GM21717 (cell line): ENCODE measurements around the gene POLR1A.
"Not testable (repeated sequence)": the region's sequence is repeated elsewhere in the genome, so short reads cannot be mapped to it uniquely, and the experiment has no call there.

Experiments
- ATAC-seq: cut with Tn5 transposase; IDR thresholded peaks from one replicate; pipeline ENCODE4 v1.9.1; 2021; ENCODE audit warnings: mild to moderate bottlenecking, moderate library complexity; ENCODE audit not compliant: unreplicated experiment

Gene POLR1A

DNA sequence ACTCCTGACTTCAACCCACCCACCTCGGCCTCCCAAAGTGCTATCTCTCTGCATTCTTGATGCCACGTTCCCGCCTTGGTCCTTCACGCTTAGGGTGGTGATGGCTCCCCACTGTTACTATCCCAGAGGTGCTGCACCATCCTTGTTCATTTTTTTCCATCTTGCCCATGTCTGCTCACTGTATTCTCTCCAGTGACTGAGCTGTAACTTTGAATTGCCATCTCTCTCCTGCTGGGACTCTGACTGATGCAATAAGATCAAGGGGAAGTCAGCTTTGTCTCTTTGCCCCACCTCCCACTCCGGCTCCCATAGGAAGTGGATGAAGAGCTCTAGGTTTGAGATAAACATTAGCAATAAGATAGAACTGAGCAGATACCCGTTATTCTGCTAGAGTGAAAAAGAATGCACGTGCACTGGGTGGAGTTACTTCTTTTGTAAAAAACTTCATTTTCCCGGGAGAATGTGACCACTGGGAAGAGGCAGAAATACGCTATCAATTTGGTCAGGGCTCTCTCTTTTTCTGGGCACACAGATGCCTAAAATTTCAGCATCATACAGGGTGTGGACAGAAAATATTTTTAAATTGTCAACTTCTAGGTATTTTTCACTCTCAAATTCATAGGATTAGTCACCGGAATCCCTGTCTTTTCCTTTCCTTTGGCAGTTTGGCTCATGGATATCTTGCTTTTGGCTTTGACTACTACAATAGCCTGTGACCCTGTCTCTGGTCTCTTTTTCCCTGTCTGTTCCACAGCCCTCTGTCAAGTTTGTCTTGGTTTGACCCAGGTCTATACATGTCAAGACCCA lies 105.4 kb downstream of the POLR1A start:
- ATAC-seq, result no peak

DNA sequence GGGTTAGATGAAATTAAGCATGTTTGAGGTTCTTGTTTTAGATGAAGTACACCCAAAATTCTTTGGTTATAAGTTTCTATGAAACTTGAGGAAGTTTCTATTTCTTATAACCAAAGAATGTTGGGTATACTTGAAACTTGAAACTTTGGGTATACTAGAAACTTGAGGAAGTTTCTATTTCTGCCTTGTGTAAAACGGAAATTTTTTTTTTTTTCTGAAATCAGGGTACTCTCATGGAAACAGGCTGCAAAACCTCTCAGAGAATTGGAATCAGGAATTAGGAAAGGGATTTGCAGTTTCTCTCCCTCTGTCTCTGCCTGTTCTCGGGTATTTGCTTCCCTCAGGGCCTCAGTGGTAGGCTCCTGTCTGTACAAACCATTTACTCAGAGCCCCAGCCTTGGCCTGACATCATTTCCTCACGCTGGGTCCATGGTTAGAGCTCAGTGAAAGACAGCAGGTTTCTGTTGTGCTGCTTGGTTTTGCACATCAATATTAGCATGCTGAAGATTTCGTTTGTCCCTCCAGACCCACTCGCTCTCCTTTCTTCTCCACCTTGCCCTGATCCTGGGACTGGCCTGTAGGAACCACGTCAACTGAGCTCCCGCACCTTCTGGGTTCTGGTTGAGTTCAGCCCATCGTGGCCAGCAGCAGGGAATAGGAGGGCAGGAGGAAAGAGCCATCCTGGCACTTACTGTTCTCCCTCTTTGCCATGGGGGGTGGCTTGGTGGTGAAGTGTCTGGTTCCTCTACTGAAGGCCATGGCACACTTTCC lies 106.4 kb downstream of the POLR1A start:
- peak; percentile 79 for ATAC-seq

DNA sequence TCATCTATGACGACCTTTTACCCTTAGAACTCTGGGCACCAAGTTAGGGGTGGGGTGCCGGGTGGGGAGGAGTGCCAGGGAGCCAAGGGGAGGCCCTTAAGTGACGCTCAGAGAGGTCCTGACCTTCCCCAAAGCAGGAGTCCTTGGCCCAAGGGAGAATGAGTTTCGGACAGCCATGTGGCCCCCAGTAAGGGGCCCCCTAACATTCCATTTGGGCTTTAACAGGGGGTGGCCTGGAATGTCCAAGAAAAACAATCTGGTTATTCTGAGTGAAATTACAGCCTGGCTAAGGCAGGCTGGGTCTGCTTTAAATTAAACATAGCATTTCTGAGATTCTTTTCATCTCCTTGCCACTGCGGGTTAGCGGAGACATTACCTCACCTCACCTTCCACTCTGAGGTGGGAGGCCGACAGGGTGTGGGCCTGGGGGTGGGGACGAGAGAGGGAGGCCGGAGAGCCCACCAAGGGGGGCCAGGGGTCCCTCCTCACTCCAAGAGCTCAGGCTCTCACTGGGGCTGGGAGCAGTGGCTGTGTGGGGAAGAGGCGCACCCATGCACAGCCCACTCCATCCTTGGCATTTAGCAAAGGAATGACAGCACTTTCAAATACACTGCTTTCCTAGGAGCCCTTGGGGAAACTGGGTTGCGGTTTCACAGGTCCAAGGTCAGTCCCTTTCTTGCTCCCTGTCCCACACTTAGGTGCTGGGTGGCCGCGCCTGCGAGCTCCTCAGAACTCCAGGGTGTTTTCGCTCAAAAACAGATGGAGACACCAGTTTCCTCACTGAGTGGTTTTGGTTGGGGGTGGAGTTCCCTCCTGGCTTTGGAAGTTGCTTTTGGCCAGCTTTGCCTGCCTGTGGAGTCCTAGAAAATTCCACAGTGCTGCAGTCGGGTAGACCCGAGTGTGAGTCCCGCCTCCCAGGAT lies 107.4 kb downstream of the POLR1A start:
- no peak for ATAC-seq

DNA sequence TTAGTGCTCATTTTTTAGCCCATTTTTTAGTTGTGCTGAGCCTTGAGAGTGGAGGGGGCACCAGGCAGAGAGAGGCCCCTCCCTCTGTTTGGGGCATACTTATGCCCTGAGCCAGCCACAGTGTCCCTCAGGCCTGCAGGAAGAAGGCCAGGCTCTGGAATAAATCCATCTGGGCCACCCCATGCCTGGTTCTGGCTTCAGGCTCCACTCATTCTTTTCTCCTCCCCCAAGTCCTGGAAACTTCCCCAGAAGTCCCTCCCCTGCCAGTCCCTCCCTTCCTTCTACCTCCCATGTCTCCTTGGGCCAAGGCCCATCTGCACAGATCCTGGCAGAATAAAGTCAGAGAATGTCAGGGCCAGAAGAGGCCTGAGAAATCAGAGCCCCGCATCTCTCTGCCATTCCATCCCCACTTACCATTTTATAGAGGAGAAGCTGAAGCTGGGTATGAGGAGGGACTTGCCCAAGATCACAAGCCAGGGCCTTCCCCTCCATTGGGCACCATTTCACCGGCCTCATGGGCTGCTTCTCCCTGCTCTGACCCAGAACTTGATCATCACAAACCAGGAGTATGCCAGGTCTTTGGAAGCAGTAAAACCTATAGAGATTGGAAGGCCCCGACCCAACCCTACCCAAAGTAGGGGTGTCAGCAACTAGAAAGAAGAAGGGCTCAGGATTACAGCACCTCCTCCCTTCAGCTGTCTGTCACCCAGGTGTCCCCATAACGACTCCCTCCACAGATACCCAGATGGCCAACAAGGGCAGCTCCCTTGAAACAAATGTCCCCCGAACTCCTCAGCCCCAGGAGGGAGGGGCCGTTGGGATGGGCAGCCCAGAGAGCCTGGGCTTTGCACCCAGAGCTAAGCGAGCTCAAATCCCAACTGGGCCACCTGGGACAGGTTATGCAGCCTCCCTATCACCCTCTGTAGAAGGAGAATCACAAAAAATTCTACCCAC lies 108.4 kb downstream of the POLR1A start:
- ATAC-seq, result no peak

DNA sequence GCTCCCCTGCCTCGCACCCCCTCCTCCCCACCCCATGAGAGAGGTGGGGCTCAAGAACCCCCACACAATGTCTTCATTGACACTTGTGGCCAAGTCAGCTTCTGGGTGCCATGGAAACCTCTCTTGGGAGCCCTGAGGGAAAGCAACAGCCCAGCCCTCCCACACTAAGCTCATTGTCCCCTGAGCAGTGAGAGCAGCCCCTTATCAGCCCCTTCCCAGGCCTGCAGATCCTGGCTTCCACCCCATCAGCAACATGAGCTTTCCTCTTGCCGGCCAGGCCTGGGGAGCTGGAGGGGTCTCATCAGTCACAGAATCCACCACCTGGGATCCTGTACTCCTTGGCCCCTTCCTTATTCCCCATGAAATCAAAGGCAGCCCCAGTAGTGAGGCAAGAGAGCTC lies 109.1 kb downstream of the POLR1A start:
- no peak for ATAC-seq

DNA sequence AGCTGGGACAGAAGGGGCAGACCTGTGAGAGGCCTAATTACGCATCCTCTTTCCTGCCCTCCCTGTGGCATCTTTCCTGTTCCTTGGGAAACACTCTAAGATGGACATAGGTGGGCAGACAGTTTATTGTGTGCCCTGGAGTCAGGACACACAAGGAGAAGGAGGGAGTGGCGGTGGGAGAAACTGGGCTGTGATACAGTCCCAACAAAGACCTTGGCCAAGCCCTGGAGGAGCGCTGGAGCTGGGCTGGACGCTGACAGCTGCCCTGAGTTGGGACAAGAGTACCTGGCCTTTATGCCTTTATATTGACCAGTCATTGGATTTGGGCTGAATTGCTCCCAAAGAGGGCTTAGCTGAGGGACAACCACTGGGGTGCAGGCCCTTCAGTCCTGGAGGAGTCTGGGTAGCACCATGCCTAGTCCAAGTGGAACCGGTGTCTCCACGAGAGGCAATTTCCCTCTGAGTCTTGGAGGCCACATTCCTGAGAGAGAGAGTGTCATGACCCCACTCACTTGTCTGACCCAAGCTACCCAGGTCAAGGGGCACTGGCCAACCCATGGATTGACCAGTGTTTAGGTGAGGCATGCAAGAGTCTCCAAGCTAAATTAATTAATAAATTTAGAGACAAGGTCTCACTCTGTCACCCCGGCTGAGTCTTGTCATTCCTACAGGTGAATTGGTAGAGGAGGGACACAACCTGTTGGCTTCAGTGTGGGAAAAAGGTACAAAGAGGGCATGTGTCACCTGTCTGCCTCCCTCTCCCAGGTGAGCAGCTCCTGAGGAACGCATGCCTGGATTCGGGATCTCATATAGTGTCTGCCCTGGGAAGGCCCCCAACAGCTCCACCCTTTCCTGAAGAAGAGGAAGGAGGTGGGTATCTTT lies 109.8 kb downstream of the POLR1A start:
- no peak for ATAC-seq

DNA sequence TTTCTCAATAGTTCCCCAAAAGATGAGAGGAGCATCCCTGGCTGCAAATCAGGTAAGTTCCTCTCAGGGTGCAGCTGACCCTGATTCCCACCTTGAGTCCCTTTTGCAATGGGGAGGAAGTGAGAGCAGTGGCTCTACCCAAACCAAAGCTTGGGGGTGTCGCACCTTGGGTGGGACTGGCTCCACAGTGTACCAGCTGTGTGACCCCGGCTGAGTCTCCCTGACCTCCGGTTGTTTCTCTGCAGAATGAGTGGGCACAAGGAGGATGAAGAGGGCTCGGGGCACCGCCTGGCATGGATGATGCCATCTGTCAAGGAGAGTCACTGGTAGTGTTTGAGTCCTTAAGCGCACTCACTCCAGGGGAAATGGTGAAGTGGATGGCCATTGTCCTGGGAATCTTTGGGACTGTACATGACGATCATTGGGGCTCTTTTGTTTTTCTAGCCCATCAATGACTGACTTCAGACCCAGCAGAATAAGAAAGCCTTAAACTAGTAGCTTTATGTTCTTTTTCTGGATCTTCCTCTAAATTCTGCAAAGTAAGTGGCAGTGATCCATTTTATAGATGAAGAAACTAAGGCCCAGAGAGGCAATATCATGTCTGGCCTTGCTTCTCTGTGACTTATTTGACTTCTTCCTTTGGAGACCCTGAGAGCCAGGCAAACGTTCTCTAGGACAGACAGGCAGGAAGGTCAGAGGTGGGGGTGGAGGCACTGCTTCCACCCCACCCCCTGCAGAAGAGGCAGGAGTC lies 110.6 kb downstream of the POLR1A start:
- ATAC-seq, result no peak

DNA sequence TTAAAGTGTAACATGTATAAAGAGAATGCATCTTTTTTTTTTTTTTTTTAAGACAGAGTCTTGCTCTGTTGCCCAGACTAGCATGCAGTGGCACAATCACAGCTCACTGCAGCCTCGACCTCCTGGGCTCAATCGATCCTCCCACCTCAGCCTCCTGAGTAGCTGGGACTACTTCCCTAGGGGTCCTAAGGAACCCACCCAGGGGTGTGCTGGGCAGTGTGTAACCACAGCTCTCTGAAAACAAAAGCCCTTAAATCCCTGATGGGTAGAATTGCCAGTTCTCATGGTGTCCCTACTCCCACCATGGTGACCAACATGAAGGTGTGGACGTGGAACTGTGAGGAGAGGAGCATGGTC lies 111.3 kb downstream of the POLR1A start:
- ATAC-seq, result peak; percentile 12

DNA sequence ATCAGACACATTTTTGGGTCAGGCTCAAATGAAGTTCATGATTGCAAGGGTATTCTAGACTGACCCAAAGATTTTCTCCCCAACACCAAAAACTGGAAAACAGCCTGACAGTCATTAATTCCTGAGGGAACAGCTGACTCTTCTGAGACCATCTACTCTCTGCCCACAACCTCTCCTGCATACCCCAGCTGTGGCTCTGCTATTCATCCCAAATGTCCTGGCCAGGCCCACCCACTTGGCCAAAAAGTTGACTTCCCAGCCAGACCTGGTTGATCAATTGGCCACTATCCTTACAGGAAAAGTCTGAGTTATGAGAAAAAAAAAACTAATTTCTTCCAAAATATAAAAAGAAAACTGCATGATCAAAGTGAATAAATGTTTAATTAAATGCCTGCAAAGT lies 113.1 kb downstream of the POLR1A start:
- no peak for ATAC-seq

DNA sequence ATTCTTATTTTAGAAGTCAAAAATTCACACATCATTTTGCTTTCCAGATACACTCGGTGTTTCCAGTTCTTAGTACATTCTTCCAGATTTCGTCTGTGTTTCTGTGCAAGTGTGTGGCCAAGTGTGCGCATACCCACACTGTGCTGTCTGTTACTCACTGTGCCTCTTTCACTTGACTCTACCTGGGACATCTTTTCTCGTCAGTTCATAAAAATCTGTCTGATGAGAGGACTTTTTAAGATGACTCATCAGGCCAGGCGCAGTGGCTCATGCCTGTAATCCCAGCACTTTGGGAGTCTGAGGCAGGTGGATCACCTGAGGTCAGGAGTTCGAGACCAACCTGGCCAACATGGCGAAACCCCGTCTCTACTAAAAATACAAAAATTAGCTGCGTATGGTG lies 113.6 kb downstream of the POLR1A start:
- not testable (repeated sequence) for ATAC-seq

DNA sequence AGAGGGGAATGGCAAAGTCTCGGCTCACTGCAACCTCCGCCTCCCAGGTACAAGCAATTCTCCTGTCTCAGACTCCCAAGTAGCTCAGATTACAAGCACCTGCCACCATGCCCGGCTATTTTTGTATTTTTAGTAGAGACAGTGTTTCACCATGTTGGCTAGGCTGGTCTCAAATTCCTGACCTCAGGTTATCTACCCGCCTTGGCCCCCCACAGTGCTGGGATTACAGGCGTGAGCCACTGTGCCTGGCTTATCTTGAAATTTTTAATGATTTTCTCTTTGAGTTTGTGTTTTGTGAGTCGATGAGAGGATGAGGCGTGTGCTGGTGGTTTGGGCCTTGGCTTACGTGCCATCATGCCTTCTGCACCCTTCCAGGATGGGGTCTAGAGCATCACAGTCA lies 115.6 kb downstream of the POLR1A start:
- no peak for ATAC-seq

DNA sequence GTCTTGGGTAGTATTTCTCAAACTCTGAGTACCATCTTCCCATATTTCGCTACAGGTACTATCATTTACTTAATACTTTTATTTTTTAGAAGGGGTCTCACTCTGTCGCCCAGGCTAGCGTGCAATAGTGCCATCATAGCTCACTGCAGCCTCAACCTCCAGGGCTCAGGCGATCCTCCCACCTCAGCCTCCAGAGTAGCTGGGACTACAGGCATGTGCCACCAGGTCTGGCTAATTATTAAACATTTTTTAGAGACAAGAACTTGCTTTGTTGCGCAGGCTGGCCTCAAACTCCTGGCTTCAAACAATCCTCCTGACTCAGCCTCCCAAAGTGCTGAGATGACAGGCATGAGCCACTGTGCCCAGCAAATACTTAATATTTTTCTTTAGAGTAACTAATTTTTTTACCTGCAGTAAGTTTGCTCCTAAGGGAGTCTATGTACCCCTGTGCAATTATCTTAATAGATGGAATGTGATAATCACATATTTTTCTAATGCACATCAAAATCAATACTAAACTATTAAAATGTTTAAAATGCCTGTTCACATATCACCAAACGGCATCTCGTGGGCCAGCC lies 116.3 kb downstream of the POLR1A start:
- no peak for ATAC-seq

DNA sequence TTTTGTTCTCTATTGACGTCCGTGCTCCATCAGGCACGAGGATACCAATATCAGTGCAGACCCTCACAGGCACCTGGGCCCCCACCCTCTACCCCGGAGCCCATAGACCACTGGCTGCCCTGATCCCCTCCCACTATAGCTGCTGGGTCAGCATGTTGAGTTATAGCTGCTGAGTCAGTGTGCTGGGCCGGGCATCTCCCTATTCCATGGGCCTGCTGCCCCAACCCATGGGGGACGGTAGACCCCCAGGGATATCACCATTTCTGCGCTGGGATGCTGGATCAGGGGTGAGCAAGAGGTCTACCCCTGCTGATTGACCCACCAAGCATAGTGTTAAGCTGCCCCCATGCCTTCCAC lies 116.8 kb downstream of the POLR1A start:
- no peak for ATAC-seq

DNA sequence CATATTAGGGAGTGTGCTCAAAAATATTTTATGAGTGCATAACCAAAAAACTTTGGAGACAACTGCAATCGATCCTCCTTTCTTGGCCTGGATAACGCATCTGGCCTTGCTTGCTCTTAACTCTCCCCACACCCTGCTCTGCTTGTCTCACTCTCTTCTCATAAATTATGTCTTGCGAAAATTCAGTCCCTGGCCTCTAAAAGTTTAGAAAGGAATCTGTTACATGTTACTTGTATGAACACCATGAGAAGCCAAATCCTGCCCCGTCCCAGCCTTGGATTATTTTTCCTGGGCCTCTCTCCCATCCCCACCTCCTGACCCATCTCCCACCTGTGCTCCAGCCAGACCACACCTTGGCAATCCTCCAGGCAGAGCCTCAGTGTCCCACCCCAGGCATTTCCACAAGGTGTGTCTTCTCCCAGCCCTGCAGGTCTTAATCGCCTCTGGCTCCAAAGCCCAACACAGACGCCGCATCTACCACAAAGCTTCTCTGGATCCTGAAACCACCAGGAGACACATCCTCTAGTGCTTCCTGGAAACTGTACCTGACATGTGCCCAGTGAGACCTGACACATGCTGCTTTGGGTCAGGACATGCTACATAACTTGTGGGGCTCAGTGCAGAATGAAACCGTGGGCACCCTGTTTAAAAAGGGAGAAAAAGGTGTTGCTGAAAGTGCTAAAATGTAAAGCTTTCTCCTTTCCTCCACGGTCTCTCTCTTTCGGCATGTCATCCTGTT lies 117.3 kb downstream of the POLR1A start:
- ATAC-seq, result no peak

DNA sequence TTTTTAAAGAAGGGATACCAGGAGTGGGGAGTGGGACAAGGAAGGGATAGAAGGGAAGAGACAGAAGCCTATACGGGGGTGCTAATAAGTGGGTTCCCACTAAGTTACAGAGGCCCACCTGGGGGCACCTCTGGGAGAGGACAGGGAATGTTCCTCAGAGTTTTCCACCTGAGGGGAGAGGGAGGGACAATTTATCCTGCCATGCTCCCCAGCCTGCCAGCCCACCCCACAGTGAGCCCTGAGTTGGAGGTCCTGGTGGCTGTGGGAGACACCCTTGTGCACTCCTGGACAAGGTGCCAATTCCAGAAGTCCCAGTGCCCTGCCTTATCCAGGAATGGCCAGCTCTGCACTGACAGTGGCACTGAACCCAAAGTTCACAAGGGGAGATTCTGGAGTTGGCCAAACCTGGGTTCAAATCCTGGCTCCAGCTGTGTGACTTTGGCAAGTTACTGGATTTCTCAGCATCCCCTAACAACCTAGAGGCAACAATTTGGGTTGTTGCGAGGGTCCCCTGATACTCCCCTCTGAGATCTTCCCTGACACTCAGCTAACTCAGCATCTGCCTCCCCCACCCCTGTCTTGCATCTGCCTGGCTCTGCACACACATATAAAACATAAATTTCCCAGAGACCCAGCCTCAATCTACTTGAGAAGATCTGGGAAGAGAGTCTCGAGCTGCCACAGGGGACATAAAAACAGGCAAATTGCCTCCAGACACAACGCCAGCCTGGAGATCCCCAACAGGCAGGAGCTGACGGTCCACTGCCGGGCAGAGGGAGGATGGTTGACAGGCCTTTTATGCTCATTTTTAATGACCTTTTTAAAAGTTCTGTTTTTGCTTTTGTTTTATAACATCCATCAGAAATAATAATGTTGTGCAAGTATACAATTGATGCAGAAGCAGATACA lies 118.2 kb downstream of the POLR1A start:
- ATAC-seq, result no peak

DNA sequence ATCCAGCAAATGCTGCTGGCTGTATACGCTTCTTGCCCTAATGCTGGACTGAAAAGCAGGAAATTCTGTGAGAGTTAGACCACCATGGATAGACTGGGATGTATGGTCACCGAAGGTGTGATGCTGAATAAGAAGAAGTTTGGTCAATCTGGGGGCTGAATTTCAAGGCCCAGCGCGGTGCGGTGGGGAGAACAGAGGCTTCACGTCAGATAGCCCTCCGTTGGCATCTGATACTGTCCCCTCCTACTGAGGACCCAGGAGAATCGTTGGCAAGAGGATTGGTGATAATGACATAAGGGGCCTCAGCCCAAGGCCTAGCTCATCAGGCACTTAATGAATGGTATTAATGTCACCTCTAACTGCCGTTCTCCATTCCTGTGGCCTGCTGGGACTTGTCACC lies 119.6 kb downstream of the POLR1A start:
- no peak for ATAC-seq

DNA sequence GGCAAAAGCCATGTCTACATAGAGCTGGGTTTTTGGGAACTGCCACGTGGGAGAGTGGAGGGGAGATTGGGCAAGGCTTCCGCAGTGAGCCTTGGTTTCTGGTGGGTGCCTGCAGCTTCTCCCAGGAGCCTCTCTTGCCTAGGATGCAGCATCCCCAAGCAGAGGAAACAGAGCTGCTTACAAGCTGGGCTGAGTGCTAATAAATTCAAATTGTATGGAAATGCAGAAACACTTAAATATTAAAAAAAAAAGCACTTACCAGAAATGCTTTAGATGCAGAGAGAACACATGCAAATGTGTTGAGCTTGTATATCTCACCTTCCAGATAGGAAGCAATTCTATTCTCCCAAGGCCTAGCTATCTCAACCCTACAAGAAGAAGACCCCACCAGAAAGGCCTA lies 120.9 kb downstream of the POLR1A start:
- ATAC-seq, result no peak
